Measurements from ENCODE around the gene PNMA8A. TPM values are rescaled to one million over a fixed set of nuclear protein-coding genes. Genes with fewer than 3 reads are reported as not detected.
"Not testable (repeated sequence)": the region's sequence is repeated elsewhere in the genome, so short reads cannot be mapped to it uniquely, and the experiment has no call there.

PNMA8A gene
- 10 to 100 TPM; 27.2 to 52.9 (median 43.9) TPM for polyA plus RNA-seq (ENCODE audit: insufficient read length in 10 of 10)
- long read RNA-seq, donor 1, transcript PNMA8A-201 (3 exons, 3,689 nt), result major isoform, 6 of 11 reads
- long read RNA-seq, donor 1, partial matches to known transcripts, result 5 of 11 reads
- long read RNA-seq, donor 1, other reads (novel, unspliced or antisense), result 0 of 11 reads
- long read RNA-seq, donor 2, transcript PNMA8A-201 (3 exons, 3,689 nt), result major isoform, 6 of 7 reads
- long read RNA-seq, donor 2, partial matches to known transcripts, result 0 of 7 reads
- long read RNA-seq, donor 2, other reads (novel, unspliced or antisense), result 0 of 7 reads
- long read RNA-seq, donor 3, result 0 reads
- long read RNA-seq, donor 4, partial matches to known transcripts, result 8 of 11 reads
- long read RNA-seq, donor 4, other reads (novel, unspliced or antisense), result 0 of 11 reads
- long read RNA-seq, donor 5, transcript PNMA8A-201 (3 exons, 3,689 nt), result major isoform, 7 of 16 reads
- long read RNA-seq, donor 5, partial matches to known transcripts, result 8 of 16 reads
- long read RNA-seq, donor 5, other reads (novel, unspliced or antisense), result 0 of 16 reads
- long read RNA-seq, donor 6, transcript PNMA8A-201 (3 exons, 3,689 nt), result major isoform, 6 of 15 reads
- long read RNA-seq, donor 6, partial matches to known transcripts, result 7 of 15 reads
- long read RNA-seq, donor 6, other reads (novel, unspliced or antisense), result 0 of 15 reads
- long read RNA-seq, donor 7, partial matches to known transcripts, result 6 of 9 reads
- long read RNA-seq, donor 7, other reads (novel, unspliced or antisense), result 0 of 9 reads
- long read RNA-seq, donor 8, partial matches to known transcripts, result 15 of 19 reads
- long read RNA-seq, donor 8, other reads (novel, unspliced or antisense), result 0 of 19 reads
- long read RNA-seq, donor 9, partial matches to known transcripts, result 0 of 1 reads
- long read RNA-seq, donor 9, other reads (novel, unspliced or antisense), result 0 of 1 reads

- peak; percentile 77 to 95 (median 90) for DNase-seq
Observed at GRCh38 chr19:46471116-46471733, at the start of gene PNMA8A. Gene PNMA8A, minus strand, starts transcription at chr19:46471563. Its CDS starts 528 bp downstream, at chr19:46471035.

- no peak for DNase-seq
Observed at GRCh38 chr19:46520616-46521015, 49.3 kb upstream of the PNMA8A start.

GRCh38 chr19:46517471-46517870, 46.1 kb upstream of the PNMA8A start:
- DNase-seq, result no peak

DNA sequence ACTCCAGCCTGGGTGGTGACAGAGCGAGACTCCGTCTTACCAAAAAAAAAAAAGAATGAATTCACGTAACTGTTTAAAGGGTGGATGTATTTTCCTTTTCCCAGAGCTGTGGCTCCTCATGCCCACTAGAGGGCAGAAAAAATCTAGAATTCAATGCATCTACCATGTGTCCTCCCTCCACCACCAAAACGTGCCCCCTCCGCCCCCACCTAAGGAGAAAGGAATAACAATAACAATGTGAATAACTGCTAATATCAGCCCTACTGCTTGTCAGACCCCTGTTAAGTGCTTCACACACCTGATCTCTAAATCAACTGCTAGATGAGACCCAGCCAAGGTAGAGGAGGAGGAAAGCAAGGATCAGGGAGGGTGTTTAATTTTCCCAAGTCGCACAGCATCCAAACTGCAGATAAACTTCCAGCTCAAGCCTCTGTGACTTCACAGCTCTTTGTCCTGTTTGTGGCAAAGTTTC, 44.6 kb upstream of the PNMA8A start:
- peak in 1 of 3 donors; percentile 53 for DNase-seq

DNA sequence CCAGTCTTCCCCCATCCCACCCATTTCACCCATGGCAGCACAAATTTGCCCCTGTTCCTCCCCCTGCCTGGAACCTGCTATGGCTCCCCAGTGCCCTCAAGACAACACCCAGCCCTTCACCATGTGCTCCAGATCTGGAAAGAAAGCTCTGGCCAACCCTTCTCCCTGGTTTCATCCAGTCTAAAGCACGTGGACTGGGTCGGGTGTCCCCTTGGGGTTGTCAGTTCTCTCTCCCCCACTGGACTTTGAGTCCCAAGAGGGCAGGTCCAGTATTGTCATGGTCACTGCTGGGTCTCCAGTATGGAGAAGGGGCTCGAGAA, 43.9 kb upstream of the PNMA8A start:
- DNase-seq, result no peak

DNA sequence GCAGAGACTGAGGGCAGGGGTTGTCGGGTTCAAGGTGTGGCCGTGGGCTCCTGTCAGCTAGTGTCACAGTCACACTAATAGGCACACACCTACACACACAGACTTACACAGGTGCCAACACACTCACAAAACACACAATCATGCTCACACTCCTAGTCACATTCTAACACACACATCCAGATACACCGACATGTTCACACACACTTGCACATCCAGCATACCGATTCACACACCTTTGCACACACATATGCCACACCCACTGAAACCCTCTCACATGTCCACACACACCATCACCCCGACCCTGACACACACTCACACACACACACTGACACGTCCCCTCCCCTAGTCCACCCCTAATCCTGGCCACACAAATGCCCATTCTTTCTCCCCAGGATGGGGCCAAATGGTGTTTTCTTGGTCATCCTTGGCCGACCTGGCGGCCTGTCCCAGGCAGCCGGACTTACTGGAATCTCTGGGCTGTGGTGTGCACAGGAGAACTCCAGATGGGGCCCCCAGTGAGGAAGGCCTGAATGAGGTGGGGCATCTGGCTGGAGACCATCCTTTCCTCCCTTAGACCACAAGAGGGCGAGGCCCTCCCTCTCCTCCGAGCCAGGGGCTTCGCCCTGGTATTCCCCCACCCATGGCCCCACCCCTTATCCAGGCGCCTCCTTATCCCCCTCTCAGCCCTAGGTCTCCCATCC, 43.4 kb upstream of the PNMA8A start:
- DNase-seq, result no peak

DNA sequence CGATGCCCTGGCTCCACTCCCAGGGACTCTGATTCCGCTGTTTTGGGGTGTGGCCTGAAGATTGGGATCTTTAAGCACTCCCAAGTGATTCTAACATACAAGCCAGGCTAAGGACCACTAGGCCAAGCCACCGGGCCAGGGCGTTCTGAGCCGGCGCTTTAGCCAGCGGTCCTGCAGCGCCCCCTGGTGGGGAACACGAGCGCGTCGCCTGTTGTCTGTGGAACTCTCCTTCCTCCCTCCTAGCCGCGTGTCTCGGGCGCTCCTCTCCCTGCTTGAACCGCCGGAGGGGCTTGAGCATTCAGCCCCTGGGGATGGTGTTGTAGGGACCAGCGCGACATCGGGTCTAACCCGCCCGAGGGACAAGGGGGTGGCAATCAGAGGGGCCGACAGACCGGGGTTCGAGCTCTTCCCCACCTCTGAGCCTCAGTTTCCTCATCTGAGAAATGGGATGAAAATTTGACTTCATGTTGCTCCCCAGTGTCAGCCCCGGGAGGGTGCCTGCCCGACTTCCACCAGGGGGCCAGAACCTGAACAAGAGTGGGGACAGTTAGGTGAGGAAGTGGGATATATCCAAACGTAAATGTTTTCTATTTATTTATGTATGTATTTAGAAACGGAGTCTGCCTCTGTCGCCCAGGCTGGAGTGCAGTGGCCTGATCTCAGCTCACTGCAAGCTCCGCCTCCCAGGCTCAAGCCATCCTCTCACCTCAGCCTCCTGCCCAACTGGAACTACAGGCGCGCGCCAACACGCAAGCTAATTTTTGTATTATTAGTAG, 42.3 kb upstream of the PNMA8A start:
- peak; percentile 69 to 90 (median 86) for DNase-seq

GRCh38 chr19:46511237-46511636, 39.9 kb upstream of the PNMA8A start:
- no peak for DNase-seq

DNA sequence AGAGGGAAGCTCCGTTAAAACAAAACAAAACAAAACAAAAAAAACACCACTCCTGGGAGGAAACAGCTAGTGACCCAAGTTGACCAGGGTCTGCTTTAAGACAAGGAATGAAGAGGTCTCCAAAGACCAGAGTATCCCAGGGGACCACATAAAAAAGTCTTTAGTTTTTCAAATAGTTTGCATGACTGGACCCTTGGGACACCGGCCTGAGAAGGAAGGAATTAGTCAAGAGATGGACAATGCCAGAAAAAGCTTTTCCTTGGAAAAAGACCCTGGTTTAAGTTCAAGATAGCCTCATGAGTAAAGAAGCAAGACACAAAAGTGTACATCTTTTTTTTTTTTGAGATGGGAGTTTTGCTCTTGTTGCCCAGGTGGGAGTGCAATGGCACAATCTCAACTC, 36.8 kb upstream of the PNMA8A start:
- peak in 1 of 3 donors; percentile 49 for DNase-seq

DNA sequence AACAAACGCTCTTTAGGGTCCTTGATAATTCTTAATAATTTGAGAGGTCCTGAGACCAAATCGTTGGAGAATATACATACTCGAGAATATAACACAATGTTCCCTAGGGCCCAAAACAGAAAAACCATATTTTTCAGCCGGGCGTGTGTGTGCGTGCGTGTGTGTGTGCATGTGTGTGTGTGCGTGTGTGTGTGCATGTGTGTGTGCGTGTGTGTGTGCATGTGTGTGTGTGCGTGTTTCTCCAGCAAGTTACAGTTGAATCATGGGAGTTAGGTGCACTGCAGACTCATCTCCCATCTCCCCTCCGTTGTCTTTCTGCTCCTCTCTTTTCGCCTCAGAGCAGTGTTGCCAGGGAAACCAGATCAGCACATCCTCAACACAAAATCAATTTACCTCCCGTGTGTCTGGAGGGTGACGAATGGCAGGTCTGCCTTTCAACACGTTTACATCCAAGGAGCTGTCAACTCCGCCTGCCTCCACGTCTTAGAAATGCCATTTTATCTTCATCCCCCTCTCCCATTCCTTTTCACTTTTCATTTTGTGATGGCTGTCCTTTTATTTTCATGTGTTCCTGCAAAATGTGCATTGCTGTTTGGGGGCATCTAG, 32.6 kb upstream of the PNMA8A start:
- no peak for DNase-seq

DNA sequence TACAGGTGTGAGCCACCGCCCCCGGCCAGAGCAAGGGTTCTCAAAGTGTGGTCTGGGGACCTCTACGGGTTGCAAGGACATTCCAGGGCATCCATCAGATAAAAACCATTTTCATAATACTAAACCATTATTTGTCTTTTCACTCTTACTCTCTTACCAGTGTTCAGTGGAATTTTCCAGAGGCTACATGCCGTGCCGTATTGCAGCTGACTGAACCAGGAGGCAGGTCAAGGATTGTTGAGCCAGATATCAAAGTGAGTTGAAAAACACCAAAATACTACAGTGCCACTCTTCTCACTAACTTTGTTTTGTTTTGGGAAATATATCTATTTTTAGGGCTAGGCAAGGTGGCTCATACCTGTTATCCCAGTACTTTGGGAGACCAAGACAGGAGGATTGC, 31.5 kb upstream of the PNMA8A start:
- DNase-seq, result no peak

DNA sequence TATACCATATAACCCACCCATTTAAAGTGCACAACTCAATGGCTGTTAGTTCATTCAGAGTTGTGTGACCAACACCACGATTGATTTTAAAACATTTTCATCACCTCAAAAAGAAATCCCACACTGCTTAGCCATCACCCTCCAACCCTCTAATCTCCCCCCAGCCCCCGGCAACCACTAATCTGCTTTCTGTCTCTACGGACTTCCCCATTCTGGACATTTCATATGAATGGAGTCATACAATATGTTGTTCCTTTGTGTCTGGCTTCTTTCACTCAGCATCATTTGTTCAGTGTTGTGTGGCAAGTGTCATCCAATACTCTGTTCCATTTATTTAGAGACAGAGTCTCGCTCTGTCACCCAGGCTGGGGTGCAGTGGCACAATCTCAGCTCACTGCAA, 28.3 kb upstream of the PNMA8A start:
- DNase-seq, result no peak

- DNase-seq, result no peak
Observed at GRCh38 chr19:46497773-46498172, 26.4 kb upstream of the PNMA8A start.

- DNase-seq, result not testable (repeated sequence)
Observed at GRCh38 chr19:46496886-46497285, 25.5 kb upstream of the PNMA8A start.

- DNase-seq, result no peak
Observed at GRCh38 chr19:46496304-46496703, 24.9 kb upstream of the PNMA8A start.

DNA sequence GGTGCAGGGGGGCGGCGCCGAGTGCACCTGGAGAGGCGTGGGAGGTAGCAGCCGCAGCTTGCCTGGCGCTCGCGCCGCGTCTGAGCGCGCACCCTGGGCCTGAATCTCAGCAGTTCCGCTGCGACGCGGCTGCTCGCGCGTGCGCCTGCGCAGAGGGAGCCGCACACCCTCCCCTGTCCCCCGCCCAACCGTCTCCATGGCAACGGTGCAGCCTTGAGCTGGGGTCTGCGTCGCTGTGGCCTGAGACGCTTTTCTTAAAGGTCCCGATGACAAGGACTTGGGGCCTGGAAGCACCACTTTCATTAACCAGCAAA, 24.4 kb upstream of the PNMA8A start, which contains the start of gene PNMA8B:
TSS of gene PNMA8B (minus strand) at position 82 of the 314 bp plus-strand sequence. CDS start 402 bp downstream, outside the sequence.
- peak in 2 of 3 donors; percentile 90 to 94 for DNase-seq

- no peak for DNase-seq
Observed at GRCh38 chr19:46494941-46495785, 23.8 kb upstream of the PNMA8A start.

DNA sequence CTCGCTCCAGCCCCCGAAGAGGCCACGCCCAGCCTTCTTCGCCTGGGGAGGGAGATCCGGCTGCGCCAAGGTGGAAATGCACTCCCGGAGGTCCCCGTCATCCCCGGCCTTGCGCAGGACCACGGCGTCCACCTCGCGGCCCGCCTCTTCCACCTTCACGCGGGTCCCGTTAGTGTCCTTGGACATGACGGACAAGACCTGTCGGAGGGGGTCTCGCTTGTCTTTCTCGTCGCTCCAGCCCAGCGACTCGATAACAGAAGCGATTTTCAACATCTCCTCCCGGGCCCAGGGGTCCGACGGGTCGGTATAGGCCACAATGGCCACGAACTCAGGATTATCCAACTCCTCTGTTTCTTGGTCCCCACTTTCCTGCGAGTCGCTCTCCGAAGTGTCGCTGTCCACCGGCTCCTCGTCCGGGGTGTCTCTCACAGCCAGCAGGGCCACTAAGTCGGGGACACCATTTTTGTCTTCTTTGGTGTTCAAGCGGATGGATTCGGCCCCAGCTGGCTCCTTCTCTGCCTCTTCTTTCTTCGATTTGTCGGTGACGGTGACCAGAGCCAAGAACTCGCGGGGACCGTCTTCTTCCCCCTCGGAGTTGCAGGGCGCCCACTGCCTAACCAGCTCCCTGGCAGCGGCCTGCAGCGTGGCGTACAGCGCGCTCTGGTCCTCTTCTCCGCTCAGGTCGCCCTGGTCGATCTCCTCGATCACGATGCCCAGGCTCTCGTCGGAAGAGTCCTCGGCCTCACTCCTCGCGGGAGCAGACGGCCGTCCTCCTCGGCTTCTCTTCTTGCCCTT, 23.0 kb upstream of the PNMA8A start:
- DNase-seq, result peak in 1 of 3 donors; percentile 61
